NT2/D1 (cell line): ENCODE data around the gene EFCAB8.

Experiments used
- YY1 ChIP-seq: IDR thresholded peaks from 2 replicates; pipeline ENCODE4 v1.6.1; 2011; ENCODE audit not compliant: insufficient read length, insufficient read depth
- ZNF274 ChIP-seq: IDR thresholded peaks from 2 replicates; pipeline ENCODE4 v1.6.1; 2011; ENCODE audit warnings: mild to moderate bottlenecking, low read depth, low read length

DNA sequence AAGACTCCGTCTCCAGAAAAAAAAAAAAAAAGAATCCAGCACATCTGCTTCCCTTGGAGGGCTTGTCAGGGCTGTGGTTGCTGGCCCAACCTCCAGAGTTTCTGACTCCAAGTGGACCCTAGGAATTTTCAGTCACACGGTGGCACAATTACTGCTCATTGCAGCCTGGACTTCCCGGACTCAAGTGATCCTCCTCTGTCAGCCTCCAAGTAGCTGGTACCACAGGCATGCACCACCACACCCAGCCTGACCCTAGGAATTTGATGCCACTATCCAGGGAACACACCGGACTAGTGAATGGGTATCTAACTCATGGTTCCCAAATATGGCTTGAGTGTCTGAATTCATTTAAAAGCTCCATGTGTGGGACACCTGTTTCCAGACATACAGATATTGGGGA is 48.8 kb upstream of the EFCAB8 start:
- TF ChIP-seq ZNF274 (no peak), YY1 (no peak)
